Pulmonary artery endothelial cell (primary cell): ENCODE data around the gene SDF2L1. TPM values are rescaled to one million over a fixed set of nuclear protein-coding genes. Genes with fewer than 3 reads are reported as not detected.
A peak's percentile ranks its signal among the peaks of the same experiment; 100 is the strongest.

Experiments
- DNase-seq: peaks from one replicate; pipeline ENCODE4 v3.0.0-alpha.2; 2011; ENCODE audit warnings: low read depth, low spot score
- total RNA-seq: library from RNA; depleted of rRNA; stranded (reverse); fragments of >200 nt; gene quantifications from 2 replicates; pipeline ENCODE4 v1.2.3, GENCODE V29; 2014

SDF2L1 gene
- total RNA-seq, 1 donor from 2014 or later: 54.4 TPM

GRCh38 chr22:21622011-21622918, 19.8 kb upstream of the SDF2L1 start:
- no peak for DNase-seq

GRCh38 chr22:21622919-21623647, 19.0 kb upstream of the SDF2L1 start:
- no peak for DNase-seq

- no peak for DNase-seq
Measured at GRCh38 chr22:21623648-21623970, 18.5 kb upstream of the SDF2L1 start.

- no peak for DNase-seq
Measured at GRCh38 chr22:21624120-21624879, 17.8 kb upstream of the SDF2L1 start.

DNA sequence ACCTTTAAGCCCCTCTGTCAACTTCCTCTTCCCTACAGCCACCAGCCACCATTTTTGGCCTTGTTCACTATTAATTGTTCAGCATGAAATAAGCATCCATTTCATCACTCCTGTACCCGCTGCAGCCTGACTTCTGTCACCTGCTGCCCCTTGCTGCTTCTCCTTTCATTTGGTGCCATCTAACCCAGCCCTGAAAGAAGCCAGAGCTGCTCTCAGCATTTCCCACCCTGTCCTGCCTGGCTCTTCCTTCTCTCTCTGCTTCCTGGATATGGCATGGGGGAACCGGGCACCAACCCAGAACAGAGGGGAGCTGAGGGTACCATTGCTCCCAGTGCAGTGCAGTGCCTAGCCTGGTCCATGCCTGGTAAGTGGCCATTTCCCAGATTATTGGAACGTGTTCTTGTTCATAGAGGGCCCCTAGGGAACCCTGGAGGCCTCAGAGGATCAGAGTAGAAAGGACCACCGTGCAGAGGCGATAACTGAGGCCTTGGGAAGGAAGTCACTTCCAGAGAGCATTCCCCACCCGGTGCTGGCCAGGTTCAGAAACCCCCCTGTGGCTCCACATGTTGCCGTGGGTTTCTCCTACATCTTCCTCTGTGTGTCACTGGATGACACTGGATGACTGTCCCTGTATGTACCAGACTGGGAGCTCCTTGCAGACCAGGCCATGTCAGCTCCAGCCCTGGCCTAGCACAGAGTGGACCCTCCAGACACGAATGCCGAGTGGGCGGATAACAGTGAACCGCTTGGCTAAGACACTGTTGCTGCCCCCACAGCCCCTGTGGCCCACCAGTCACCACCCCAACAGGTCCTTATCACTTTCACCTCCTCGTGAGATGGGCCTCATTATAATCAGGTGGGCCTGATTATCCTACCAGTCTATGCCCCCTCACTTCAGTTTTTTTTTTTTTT, 17.0 kb upstream of the SDF2L1 start:
- no peak for DNase-seq

GRCh38 chr22:21626073-21626734, 15.9 kb upstream of the SDF2L1 start:
- no peak for DNase-seq

GRCh38 chr22:21626735-21627469, 15.2 kb upstream of the SDF2L1 start:
- DNase-seq: no peak

GRCh38 chr22:21628386-21629254, 13.5 kb upstream of the SDF2L1 start:
- no peak for DNase-seq

DNA sequence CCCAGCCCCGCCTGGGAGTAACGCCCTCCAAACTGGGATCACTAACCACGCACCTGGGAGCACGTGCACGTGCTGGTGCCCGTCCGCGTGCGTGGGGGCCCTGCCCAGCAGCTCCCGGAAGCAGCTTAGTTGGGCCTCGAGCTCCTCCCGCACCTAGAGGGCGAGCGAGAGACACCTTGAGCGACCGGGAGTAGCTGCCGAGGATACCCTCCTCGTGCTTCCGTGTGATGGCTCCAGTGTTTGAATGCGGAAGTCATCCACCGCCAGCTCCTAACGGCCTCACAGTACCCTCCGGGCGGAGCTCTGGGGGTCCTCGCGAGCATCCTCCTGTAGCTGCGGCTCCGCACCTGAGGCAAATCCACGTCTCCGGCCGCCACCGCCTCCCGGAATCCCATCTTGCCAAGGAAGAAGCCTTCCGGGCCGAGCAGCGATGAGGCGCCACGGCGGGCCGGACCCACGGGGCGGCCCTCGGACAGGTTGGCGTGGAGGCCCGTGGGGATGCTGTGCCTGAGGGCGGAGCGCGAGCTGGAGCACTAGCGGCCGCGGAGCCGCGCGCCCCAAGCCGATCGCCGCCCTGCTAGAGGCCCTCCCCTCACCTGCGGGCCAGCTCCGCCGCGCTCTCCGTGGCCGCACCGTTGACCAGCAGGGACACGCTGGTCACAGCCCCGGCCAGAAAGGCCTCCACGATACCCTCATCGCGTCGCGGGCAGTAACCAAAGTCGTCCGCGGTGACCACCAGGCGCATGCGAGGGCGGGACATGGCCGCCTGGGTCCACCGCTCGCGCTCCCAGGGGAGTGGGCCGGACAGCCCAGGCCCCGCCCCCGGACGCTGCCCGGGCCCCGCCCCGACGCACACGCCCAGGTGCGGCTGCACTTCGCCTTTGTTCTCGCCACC, 12.6 kb upstream of the SDF2L1 start, which contains the start of gene YDJC:
Gene YDJC (minus strand): TSS at position 768 of the 895 bp plus-strand sequence. CDS start 8 bp downstream, at position 760.
- peak; percentile 72 for DNase-seq

- DNase-seq: no peak
Measured at GRCh38 chr22:21631025-21631424, 11.1 kb upstream of the SDF2L1 start.

DNA sequence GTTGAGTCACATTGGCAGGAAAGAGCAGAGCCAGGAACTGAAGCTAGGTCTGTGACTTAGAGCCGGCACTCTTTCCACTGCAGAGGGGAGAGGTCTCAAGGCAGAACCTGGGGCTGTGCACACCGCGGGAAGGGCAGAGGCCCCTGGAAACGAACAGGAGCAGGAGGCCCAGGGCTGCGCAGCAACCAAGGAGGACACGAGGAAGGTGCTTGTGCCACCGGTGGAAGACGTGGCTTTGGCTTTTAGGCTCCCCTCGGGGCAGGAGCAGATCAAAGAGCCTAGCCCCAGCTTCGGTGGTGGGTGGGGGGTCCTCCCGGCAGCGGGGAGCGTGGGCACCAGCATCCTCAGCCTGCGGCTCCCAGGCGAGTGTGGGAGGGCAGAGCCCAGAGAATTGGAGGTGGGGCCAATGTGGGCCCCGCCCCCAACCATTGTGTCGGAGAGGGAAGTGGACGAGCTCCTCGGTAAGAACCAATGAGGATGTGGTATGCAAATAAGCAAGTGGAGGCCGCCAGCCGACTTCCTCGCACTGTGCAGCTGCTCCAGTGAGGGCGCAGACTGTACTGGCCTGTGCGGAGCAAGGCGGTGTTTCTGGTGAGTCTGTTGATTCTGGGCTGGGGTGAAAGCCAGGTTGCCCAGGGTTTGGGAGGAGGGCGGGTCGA, 9.7 kb upstream of the SDF2L1 start, which contains the start of gene CCDC116:
Gene CCDC116 (plus strand): TSS at position 524 of the 659 bp plus-strand sequence. CDS start 422 bp downstream, outside the sequence.
- no peak for DNase-seq

- DNase-seq: no peak
Measured at GRCh38 chr22:21632931-21633330, 9.2 kb upstream of the SDF2L1 start.

GRCh38 chr22:21633481-21633880, 8.6 kb upstream of the SDF2L1 start:
- DNase-seq: no peak

DNA sequence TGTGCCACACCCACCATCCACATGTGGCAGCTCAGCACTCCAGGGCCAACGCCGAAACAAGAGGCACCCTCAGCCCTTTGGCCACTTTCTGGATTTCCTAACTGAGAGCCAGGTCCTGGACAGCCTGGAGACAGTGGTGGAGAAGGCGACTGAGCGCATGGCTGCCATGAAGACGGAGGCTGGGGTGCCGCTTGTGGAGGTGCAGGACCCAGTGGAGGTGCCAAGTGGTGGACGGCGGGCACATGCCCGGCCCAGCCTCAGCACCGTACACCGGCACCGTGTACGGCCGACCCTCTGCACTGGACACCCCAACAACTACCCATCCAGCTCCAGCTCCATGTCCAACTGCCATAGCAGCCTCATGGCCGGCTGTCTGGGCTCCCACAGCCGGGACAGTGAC, 8.0 kb upstream of the SDF2L1 start:
- DNase-seq: no peak

DNA sequence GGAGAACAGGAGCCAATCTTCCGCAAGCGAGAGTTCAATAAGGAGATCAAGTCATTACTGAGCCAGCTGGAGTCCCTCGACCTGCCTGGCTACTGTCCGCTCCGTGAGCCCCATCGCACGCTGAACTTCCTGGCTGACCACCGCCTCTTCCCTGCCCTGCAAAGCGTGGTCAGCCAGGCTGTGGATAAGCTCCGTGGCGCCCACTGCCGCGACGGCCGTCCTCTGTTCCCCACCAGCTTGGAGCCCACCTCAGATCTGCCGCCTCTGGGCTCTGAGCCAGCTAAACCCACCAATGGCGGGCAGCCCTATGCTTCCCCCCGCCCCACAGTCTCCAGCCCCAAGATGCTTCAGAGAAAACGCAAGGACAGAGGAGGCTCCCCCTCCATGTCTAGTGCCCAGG, 7.3 kb upstream of the SDF2L1 start:
- no peak for DNase-seq

DNA sequence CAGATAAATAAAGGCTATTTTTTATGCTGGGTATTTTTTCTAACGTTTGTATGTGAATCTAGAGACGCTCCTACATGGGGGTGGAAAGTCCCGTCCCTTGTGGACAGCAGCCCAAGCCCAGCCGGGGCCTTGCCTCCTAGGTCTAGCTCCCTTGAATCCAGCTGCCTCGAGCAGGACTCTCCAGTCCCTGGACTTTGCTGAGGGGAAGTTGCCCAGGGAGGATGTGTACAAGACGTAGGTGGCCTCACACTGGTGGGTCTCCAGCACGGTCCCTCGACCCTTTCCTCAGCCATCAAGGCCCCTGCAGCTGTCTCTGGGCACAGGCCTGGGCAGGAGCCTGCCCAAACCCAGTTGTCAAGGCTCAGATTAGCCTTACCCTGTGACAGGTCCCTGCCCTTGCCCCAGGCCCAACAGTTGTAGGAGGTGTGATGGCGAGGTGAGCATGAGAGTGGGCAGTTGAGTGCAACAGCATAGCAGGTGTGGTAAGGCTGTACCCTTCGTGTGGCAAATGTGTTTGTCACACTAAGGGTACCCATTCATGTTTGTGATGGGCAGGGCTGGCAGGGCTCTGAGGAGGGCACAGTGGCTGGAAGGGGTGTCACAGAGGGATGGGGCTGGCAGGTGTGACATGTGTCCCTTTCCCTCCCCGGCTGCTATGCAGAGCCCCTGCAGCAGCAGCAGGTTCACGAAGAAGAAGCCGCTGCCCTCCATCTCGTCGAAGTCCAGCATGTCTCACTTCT, 6.2 kb upstream of the SDF2L1 start:
- DNase-seq: no peak
